ENCODE data around the gene ALKBH1.
"Not testable (repeated sequence)": the region's sequence is repeated elsewhere in the genome, so short reads cannot be mapped to it uniquely, and the experiment has no call there.

The ALKBH1 gene

GRCh38 chr14:77673193-77673592 lies 34.6 kb downstream of the ALKBH1 start:
- no peak for DNase-seq

GRCh38 chr14:77667331-77667730 lies 40.5 kb downstream of the ALKBH1 start:
- no peak for DNase-seq

DNA sequence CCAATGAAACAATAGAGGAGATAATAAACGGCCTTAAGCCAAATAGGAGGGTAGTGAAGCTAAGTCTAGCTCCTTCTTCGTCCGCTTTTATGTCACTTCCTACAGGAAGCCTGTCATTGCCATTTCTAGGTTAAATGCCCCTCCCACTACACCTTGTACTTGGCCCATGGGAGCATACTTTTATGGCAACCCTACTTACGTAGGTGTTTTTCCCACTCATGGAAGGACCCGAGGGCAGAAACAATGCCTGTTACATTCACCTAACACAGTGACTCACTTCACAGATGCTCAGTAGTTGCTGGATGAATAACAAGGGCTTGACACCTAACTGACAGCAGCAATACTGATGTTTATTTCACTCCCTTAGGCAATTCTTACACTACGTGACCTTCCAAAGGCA lies 44.5 kb downstream of the ALKBH1 start:
- DNase-seq: no peak

GRCh38 chr14:77661562-77661961 lies 46.3 kb downstream of the ALKBH1 start:
- not testable (repeated sequence) for DNase-seq

- no peak for DNase-seq
These were observed 47.1 kb downstream of the ALKBH1 start for GRCh38 chr14:77660754-77661153.

DNA sequence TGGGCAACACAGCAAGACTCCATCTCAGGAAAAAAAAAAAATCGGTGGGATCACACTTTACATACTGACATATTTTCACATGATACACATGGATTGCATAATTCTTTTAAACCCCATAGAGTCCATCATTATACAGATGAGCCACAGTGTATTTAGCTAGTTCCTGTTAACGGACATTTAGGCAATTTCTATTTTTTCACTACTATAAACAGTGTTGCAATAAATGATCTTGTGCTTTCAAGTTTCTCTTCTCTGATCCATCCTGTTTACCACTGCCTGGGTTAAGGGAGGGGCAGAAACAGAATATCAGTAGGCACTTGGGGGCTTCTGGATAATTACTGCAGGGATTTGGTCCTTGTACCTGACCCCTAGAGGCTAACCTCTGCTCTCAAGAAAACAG lies 48.0 kb downstream of the ALKBH1 start:
- DNase-seq: no peak

GRCh38 chr14:77657280-77657679 lies 50.5 kb downstream of the ALKBH1 start:
- DNase-seq: no peak

- no peak for DNase-seq
These were observed 53.8 kb downstream of the ALKBH1 start for GRCh38 chr14:77654001-77654441.

DNA sequence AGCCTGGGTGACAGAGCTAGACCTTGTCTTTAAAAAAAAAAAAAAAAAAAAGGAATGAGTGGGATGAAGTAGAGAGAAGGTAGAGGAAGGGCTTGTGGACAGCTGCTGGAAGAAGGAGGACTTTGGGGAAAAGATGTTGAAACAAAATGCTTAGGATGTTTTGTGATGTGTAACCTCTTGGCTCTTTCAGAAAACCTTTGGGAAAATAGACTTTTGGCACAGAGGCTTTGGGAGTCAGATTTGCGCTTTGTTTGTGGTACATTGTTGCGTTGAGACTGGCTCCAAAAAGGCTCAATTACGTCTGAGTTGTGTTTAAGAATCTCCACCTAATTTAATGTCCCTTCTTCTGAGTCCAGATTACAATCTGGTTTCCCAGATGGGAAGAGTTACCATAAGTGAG lies 58.5 kb downstream of the ALKBH1 start:
- no peak for DNase-seq

DNA sequence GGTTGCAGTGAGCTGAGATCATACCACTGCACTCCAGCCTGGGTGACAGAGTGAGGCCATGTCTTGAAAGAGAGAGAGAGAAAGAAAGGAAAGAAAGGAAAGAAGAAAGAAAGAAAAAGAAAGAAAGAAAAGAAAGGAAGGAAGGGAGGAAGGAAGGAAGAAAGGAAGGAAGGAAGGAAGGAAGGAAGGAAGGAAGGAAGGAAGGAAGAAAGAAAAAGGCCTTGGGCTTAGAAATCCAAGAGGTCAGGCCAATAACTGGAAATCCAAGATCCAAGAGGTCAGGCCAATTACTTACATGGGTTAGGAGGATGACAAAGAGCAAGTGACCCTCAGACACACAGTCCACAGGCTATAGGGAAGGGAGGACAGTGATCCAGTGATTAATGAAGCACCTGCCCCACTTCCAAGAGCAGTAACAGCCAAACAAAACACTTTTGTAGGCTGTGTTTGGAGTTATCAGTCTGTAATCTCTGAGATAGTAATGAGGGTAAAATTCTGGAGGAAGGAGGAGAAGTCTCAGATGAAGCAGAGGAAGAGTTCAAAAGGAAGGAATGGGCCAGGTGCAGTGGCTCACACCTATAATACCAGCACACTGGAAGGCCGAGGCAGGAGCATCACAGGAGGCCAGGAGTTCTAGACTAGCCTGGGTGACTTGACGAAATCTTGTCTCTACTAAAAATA lies 59.2 kb downstream of the ALKBH1 start:
- no peak for DNase-seq

DNA sequence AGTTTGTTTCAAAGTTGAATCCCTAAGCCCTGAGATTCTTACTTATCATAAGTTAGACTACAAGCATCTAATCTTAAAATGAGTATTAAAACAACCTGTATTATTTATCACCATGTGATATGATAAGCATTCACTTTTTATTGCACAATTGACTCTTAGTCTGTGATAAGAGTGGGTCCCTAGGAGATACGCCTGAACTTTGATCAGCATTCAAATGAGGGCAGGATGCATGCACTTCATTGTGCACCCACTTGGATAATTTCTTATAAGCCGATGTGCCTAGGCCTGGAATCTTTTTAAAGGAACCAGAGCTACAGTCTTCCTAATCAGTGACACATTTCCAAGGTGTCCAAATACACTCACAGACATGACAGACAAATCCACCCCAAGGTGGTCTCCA lies 60.0 kb downstream of the ALKBH1 start:
- no peak for DNase-seq

GRCh38 chr14:77646907-77647306 lies 60.9 kb downstream of the ALKBH1 start:
- DNase-seq: no peak

GRCh38 chr14:77645520-77646230 lies 62.1 kb downstream of the ALKBH1 start:
- DNase-seq: no peak

- DNase-seq: no peak
These were observed 65.4 kb downstream of the ALKBH1 start for GRCh38 chr14:77642407-77642806.

- peak; percentile 73 for DNase-seq
These were observed 66.1 kb downstream of the ALKBH1 start for GRCh38 chr14:77641534-77642341.

DNA sequence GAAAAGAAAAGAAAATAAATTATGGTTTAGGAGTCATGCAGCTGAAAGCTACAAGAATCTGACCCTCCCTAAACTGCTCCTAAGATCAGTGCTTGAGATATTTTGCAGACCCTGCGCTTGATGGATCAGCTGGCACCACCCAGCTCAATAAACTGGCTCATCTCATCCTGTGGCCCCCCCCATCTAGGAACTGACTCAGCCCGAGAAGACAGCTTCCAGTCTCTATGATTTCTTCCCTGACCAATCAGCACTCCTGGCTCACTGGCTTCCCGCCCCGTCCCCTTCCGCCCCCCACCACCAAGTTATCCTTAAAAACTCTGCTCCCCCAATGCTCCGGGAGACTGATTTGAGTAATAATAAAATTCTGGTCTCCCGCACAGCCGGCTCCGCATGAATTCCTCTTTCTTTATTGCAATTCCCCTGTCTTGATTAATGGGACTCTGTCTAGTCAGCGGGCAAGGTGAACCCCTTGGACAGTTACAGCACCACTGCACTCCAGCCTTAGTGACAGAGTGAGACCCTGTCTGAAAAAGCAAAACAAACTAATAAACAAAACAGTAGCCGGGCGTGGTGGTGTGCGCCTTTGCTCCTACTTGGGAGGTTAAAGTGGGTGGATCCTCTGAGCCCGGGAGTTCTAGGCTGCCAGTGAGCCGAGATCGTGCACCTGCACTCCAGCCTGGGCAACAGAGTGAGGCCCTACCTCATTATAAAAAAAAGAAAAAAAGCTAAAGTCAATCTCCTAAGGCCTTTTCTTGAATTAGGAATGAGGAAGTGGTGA lies 66.9 kb downstream of the ALKBH1 start:
- DNase-seq: no peak

DNA sequence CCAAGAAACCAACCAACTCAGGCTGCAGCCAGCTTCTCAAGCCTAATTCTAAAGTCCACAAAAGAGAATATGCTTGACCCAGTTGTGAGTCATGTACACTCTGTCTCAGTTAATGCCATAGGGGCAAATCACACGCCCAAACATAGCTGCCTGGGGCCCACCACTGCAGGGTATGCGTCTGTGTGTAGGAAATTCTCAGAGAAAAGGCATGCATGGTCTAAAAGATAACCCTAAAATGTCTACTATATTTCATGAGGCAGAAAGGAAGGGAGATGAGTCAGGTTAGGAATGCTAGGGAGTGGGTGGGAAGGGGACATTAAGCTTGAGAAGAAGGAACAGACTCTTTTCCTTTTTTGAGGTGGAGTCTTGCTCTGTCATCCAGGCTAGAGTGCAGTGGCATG lies 69.1 kb downstream of the ALKBH1 start:
- DNase-seq: no peak

DNA sequence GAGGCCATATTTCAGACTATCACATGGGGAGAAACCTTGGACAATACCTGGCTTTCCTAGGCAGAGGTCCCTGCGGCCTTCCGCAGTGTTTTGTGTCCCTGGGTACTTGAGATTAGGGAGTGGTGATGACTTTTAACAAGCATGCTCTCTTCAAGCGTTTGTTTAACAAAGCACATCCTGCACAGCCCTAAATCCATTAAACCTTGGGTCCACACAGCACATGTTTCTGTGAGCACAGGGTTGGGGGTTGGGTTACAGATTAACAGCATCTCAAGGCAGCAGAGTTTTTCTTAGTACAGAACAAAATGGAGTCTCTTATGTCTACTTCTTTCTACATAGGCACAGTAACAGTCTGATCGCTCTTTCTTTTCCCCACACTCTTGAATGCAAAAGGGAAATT lies 72.0 kb downstream of the ALKBH1 start:
- not testable (repeated sequence) for DNase-seq

- DNase-seq: not testable (repeated sequence)
These were observed 72.4 kb downstream of the ALKBH1 start for GRCh38 chr14:77635466-77635865.

DNA sequence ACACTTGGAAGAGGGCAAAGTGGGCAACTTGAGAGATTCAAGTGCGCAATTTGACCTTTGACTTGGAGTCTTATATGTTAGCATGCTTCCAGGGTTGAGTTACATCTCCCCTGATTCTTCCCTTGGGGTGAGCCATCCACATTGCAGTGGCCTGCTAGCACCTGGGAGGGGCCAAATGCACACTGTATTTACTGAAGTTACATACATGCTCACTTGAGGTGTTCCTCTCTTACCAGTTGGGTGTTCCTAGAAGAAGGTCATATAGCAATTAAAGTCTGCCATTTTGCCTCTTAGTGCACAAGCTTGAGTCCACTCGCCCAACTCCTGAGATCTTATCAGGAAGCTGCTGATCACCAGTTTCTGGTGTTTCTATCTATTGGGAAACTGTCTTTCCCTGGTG lies 77.7 kb downstream of the ALKBH1 start:
- DNase-seq: no peak

DNA sequence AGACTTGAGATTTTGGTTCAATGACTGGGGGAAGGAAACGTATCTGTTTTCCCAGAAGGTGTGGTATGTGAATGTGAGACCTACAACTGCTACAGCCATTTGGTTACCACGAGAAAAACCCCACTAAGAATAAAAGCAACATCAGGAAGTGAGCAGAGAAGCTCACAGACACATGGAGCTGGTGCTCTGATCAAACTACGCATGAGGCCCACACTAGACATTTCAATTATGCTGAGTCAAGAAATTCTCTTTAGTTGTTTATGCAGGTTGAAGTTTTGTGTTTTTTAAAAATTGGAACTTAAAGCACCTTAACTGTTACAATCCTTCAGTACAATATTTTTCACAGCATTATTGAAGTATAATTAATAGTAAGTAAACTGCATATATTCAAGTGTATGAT lies 82.5 kb downstream of the ALKBH1 start:
- DNase-seq: no peak

GRCh38 chr14:77623201-77623600 lies 84.6 kb downstream of the ALKBH1 start:
- no peak for DNase-seq

Measured in activated CD4-positive, alpha-beta T cell treated with anti-CD3 and anti-CD28 coated beads, Interleukin-2, Interleukin-6, amounts not matched to agents 100 ng/mL and 50 ng/mL, durations not matched to agents 16 hours and 8 hours (primary cell).